ENCODE results near the gene RWDD3.

Gene RWDD3

GRCh38 chr1:95282518-95282895 lies 48.5 kb downstream of the RWDD3 start:
- no peak for DNase-seq (ENCODE audit: low read depth in 2 of 2)

DNA sequence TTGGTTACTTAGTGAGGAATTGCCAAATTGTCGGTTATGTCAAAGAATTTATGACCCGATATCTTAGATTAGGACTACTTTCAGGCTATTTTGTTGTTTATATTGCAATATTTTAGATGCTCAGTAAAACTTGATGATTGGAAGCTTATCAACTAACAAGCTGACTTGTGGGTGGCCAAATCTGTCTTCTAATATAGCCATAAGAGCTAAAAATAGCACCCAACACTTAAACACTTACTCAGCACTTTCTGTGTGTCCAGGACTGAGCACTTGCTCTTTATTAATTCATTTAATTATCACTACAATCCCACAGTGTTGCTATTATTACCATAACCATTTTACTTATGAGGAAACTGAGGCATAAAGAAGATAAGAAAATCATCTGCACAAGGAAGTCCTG lies 50.4 kb downstream of the RWDD3 start:
- no peak for DNase-seq (ENCODE audit: low read depth in 2 of 2)

GRCh38 chr1:95286479-95286878 lies 52.5 kb downstream of the RWDD3 start:
- no peak for DNase-seq (ENCODE audit: low read depth in 2 of 2)

GRCh38 chr1:95287081-95287480 lies 53.1 kb downstream of the RWDD3 start:
- DNase-seq (ENCODE audit: low read depth in 2 of 2): no peak

- DNase-seq (ENCODE audit: low read depth in 2 of 2): no peak
Observed at GRCh38 chr1:95287825-95288224, 53.8 kb downstream of the RWDD3 start.

Measured in stimulated activated CD8-positive, alpha-beta memory T cell treated with anti-CD3 and anti-CD28 coated beads, Interleukin-7, amount 100 ng/mL, for 4 hours (primary cell).